Neuronal stem cell (in vitro differentiated cells): ENCODE measurements around the gene ACAP2.

Experiments used
- DNase-seq: peaks from one replicate; pipeline ENCODE4 v3.0.0-alpha.2; 2013; ENCODE audit warnings: low spot score
- H2AFZ ChIP-seq: one replicate; pipeline ENCODE4 v1.6.1; 2013; ENCODE audit warnings: mild to moderate bottlenecking, low read length, inconsistent platforms
- H2AK5ac ChIP-seq: 2 replicates; pipeline ENCODE4 v1.6.1; 2013; ENCODE audit warnings: low read depth, mild to moderate bottlenecking, inconsistent platforms, low read length, moderate library complexity, mixed read lengths
- H2BK120ac ChIP-seq: 2 replicates; pipeline ENCODE4 v1.6.1; 2013; ENCODE audit warnings: low read depth, mild to moderate bottlenecking, inconsistent platforms, low read length, moderate library complexity, mixed read lengths
- H2BK12ac ChIP-seq: one replicate; pipeline ENCODE4 v1.6.1; 2013; ENCODE audit warnings: low read length, inconsistent platforms
- H2BK15ac ChIP-seq: 2 replicates; pipeline ENCODE4 v1.6.1; 2013; ENCODE audit warnings: mild to moderate bottlenecking, low read length, inconsistent platforms, mixed read lengths
- H2BK5ac ChIP-seq: one replicate; pipeline ENCODE4 v1.6.1; 2013; ENCODE audit warnings: inconsistent platforms, mild to moderate bottlenecking, low read length, moderate library complexity
- H3K14ac ChIP-seq: one replicate; pipeline ENCODE4 v1.6.1; 2013; ENCODE audit warnings: low read length, inconsistent platforms
- H3K18ac ChIP-seq: 2 replicates; pipeline ENCODE4 v1.6.1; 2013; ENCODE audit warnings: low read length, inconsistent platforms
- H3K23ac ChIP-seq: 2 replicates; pipeline ENCODE4 v1.6.1; 2013; ENCODE audit warnings: low read depth, mild to moderate bottlenecking, mixed read lengths, low read length, inconsistent platforms; ENCODE audit not compliant: poor library complexity
- H3K27ac ChIP-seq: replicated peaks from 3 replicates; pipeline ENCODE4 v1.5.1; 2013; ENCODE audit warnings: low read length, inconsistent platforms
- H3K27me3 ChIP-seq, 3 experiments: 2 replicates each; pipeline ENCODE4 v1.6.1; 2013; ENCODE audit warnings: low read length in 3 of 3, mild to moderate bottlenecking in 2 of 3, inconsistent platforms in 1 of 3, low read depth in 1 of 3, mixed read lengths in 1 of 3, moderate library complexity in 1 of 3; ENCODE audit not compliant: control insufficient read depth in 3 of 3, insufficient read depth in 3 of 3
- H3K36me3 ChIP-seq, 2 donors: replicated peaks in 1 of 2; 2 replicates each; pipeline ENCODE4 v1.6.1; 2013; ENCODE audit warnings: low read length in 2 of 2; ENCODE audit not compliant: control insufficient read depth in 2 of 2, insufficient read depth in 2 of 2
- H3K4ac ChIP-seq: 2 replicates; pipeline ENCODE4 v1.6.1; 2013; ENCODE audit warnings: inconsistent platforms, mild to moderate bottlenecking, low read length, moderate library complexity
- H3K4me1 ChIP-seq, 2 donors: 1 replicate in 1 of 2; 2 replicates in 1 of 2; pipeline ENCODE4 v1.6.1; 2013; ENCODE audit warnings: low read length in 2 of 2, low read depth in 1 of 2; ENCODE audit not compliant: control insufficient read depth in 2 of 2, insufficient read depth in 1 of 2
- H3K4me2 ChIP-seq: one replicate; pipeline ENCODE4 v1.6.1; 2013; ENCODE audit warnings: mild to moderate bottlenecking, low read length, inconsistent platforms; ENCODE audit not compliant: insufficient read depth, poor library complexity, severe bottlenecking
- H3K4me3 ChIP-seq, 2 donors: 2 replicates each; pipeline ENCODE4 v1.5.1; 2013; ENCODE audit warnings: low read length in 2 of 2, mild to moderate bottlenecking in 2 of 2, inconsistent platforms in 1 of 2, moderate library complexity in 1 of 2
- H3K79me1 ChIP-seq: one replicate; pipeline ENCODE4 v1.6.1; 2013; ENCODE audit warnings: low read depth, mild to moderate bottlenecking, inconsistent platforms, low read length, moderate library complexity
- H3K9ac ChIP-seq: one replicate; pipeline ENCODE4 v1.6.1; 2013; ENCODE audit warnings: mild to moderate bottlenecking, low read depth, low read length, inconsistent platforms; ENCODE audit not compliant: poor library complexity
- H3K9me3 ChIP-seq, 2 donors: replicated peaks in 1 of 2; 2 replicates each; pipeline versions ENCODE3 to v1.6.1; 2013; ENCODE audit warnings: low read length in 2 of 2, mild to moderate bottlenecking in 2 of 2, inconsistent platforms in 1 of 2, low read depth in 1 of 2, mixed read lengths in 1 of 2, moderate library complexity in 1 of 2; ENCODE audit not compliant: control insufficient read depth in 2 of 2, insufficient read depth in 1 of 2
- H4K8ac ChIP-seq: one replicate; pipeline ENCODE4 v1.6.1; 2013; ENCODE audit warnings: low read depth, mild to moderate bottlenecking, inconsistent platforms, low read length, moderate library complexity
- H4K91ac ChIP-seq: one replicate; pipeline ENCODE4 v1.6.1; 2013; ENCODE audit warnings: low read length, low read depth, mild to moderate bottlenecking, inconsistent platforms; ENCODE audit not compliant: poor library complexity
- WGBS, 2 donors: extraction: QIAGEN DNeasy Blood & Tissue Kit; methylation state at CpG; one replicate each; pipeline ENCODE4 v1.1.7; 2013; ENCODE audit warnings: missing lambda C conversion rate in 2 of 2, mixed read lengths in 1 of 2; ENCODE audit not compliant: insufficient read length in 2 of 2, insufficient replicate concordance in 1 of 2; ENCODE audit errors: extremely low coverage in 2 of 2; 5-methylcytosine and 5-hydroxymethylcytosine counted together

ACAP2 gene

DNA sequence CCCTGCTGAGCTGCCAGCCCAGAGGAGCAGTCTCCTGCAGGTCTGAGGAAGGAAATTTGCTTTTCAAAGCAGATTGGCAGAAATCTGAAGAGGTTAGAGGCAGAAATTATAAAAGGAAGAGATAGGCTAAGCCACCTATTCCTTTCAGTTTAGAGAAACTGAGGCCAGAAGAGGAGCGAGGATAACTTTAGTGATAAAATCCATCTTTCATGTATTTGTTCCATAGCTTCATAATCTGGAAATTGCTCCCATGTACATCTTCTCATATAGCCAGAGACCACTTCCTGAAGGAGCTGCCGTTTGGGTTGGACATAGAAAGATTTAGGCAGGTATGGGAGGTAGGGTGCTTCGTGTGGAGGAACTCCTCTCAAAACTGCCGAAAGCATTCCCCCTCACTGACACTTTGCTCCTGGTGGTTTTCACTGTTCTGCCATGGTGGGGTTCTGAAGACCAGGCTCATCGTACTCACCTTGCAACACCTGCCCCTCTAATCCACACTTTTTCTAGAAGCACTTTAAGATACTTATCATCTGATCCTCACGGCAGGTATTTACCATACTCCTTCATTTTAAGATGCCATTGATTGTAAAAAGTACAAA is 670 bp upstream of the ACAP2 start:
- Histone ChIP-seq H2BK120ac (no peak overlapping the region), H3K9me3 (no peaks in the 10 kb centered on the region), H2AFZ (peak overlapping the region; percentile 87), H3K27ac (no peak overlapping the region), H3K27me3 (no peaks in the 10 kb centered on the region), H2BK12ac (no peak overlapping the region), H3K9ac (peak overlapping the region; percentile 38), H3K4me2 (no peak overlapping the region), H2AK5ac (no peak overlapping the region), H2BK5ac (no peak overlapping the region), H3K4ac (no peak overlapping the region), H4K91ac (no peak overlapping the region), H3K4me3 (peak overlapping the region in 1 of 2 donors; percentile 37), H3K23ac (no peak overlapping the region), H3K79me1 (peaks cover 4% of the 10 kb centered on the region), H3K18ac (peak overlapping the region; percentile 52), H3K4me1 (peaks cover 5 to 13% of the 10 kb centered on the region in 2 donors), H3K14ac (no peak overlapping the region), H3K36me3 (no peaks in the 10 kb centered on the region), H4K8ac (no peak overlapping the region), H2BK15ac (no peak overlapping the region)
- DNase-seq, result no peak
- WGBS, 2 donors, result no CpG with 5 or more reads among the region's 6 CpGs

DNA sequence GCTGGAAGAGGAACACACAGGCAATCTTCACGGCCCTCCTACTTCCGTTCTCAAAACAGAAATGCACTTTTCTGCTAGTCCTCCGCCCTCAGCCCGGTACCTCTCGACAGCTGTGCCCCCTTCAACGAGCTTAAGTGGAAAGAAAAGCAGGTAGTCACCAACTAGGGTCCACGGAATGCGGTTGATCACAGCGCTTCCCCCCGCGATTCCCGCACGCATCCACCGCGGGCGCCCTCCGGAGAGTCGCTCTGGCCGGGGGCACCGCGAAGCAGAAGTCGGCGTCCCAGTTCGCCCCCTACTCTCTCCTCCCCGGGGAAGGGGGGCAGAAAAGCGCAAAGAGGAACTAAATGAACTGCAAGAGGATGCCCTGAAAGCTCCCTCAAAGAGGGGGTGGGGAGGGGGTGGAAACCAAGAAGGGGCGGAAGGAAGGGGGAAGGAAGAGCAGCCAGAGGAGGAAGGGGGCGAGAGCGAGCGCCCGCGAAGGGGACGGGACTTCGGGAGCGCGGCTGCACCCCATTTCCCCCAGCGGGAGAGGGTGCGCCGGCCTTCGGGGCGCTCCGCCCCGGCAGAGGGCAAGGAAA is 738 bp downstream of the ACAP2 start:
- Histone ChIP-seq H2BK12ac (no peak overlapping the region), H3K4me3 (peak overlapping the region; percentile 80 to 88), H3K79me1 (peaks cover 5% of the 10 kb centered on the region), H4K8ac (no peak overlapping the region), H3K9me3 (no peaks in the 10 kb centered on the region), H3K18ac (peak overlapping the region; percentile 94), H2BK15ac (no peak overlapping the region), H3K9ac (peak overlapping the region; percentile 81), H2AFZ (peak overlapping the region; percentile 98), H4K91ac (no peak overlapping the region), H3K4me2 (peak overlapping the region; percentile 85), H3K36me3 (no peaks in the 10 kb centered on the region), H3K27me3 (no peaks in the 10 kb centered on the region), H2AK5ac (peak overlapping the region; percentile 92), H2BK120ac (peak overlapping the region; percentile 31), H3K23ac (peak overlapping the region; percentile 99), H3K4me1 (peaks cover 5 to 13% of the 10 kb centered on the region in 2 donors), H3K27ac (peak overlapping the region; percentile 91), H2BK5ac (peak overlapping the region; percentile 96), H3K14ac (peak overlapping the region; percentile 71), H3K4ac (peak overlapping the region; percentile 66)
- DNase-seq, result no peak
- WGBS, 2 donors, result no CpG with 5 or more reads among the region's 43 CpGs

DNA sequence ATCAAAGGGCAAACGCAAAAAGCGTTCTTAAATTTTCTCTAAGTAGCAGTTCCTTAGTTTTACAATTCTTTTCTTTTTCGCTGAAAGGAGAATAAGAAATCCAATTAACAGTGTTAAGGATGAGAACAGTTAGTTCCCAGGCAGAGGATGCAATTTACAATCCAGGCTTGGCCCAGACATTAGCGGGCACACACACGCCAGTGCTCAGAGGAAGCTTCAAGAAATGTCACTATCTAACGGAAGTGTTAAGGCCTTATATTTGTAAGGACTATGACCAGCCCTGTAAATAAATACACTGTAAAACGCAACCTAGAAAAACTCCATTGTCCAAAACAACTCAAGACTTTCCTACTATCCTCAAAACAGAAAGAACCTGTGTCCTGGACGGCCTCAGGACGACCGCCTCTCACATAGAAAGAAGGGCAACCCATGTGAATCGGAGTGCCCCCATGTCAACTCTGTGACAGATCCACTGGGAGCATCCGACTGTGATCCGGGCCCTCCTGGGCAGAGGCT is 1.3 kb downstream of the ACAP2 start:
- H3K18ac ChIP-seq, result peak overlapping the region; percentile 61
- no peak overlapping the region for H4K91ac ChIP-seq
- no peak overlapping the region for H3K14ac ChIP-seq
- H3K36me3 ChIP-seq, result no peaks in the 10 kb centered on the region
- no peaks in the 10 kb centered on the region for H3K9me3 ChIP-seq
- H2AK5ac ChIP-seq, result no peak overlapping the region
- no peak overlapping the region for H2BK120ac ChIP-seq
- peak overlapping the region; percentile 85 for H3K4me2 ChIP-seq
- H2BK12ac ChIP-seq, result no peak overlapping the region
- no peak overlapping the region for H4K8ac ChIP-seq
- H3K4ac ChIP-seq, result no peak overlapping the region
- no CpG with 5 or more reads among the region's 13 CpGs for WGBS, 2 donors
- no peak overlapping the region for H2BK5ac ChIP-seq
- H3K9ac ChIP-seq, result peak overlapping the region; percentile 81
- H3K23ac ChIP-seq, result no peak overlapping the region
- no peaks in the 10 kb centered on the region for H3K27me3 ChIP-seq
- peak overlapping the region; percentile 98 for H2AFZ ChIP-seq
- DNase-seq, result peak; percentile 14
- peaks cover 5 to 13% of the 10 kb centered on the region in 2 donors for H3K4me1 ChIP-seq
- peak overlapping the region; percentile 80 to 88 for H3K4me3 ChIP-seq
- no peak overlapping the region for H3K27ac ChIP-seq
- peaks cover 6% of the 10 kb centered on the region for H3K79me1 ChIP-seq
- H2BK15ac ChIP-seq, result no peak overlapping the region

DNA sequence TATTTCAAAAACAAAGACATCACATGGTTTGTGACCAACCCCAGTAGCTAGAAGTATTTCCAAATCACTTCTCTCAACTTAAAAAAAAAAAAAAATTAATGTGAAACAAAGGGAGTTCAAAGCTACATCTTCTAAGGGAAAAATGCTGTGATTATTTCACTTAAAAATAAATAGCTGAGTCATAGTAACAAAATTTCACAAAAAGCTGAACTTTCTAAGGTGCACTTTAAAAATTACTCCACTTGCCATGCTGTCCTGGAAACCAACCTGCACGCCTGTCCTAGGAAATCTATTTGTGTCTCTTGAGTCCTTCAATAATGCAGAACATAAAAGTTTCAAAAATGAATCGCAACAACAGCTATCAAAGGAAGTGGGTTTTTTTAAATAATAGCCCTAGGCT is 1.8 kb downstream of the ACAP2 start:
- no peak overlapping the region for H4K91ac ChIP-seq
- H3K9ac ChIP-seq, result no peak overlapping the region
- no peak overlapping the region for H3K18ac ChIP-seq
- DNase-seq, result no peak
- peaks cover 6% of the 10 kb centered on the region for H3K79me1 ChIP-seq
- H3K4me3 ChIP-seq, result peak overlapping the region in 1 of 2 donors; percentile 80
- H2BK15ac ChIP-seq, result no peak overlapping the region
- no CpG with 5 or more reads among the region's 2 CpGs for WGBS, 2 donors
- H3K14ac ChIP-seq, result no peak overlapping the region
- H2BK120ac ChIP-seq, result no peak overlapping the region
- no peak overlapping the region for H2BK5ac ChIP-seq
- H2BK12ac ChIP-seq, result no peak overlapping the region
- no peak overlapping the region for H3K4me2 ChIP-seq
- no peak overlapping the region for H2AFZ ChIP-seq
- H3K9me3 ChIP-seq, result no peaks in the 10 kb centered on the region
- H2AK5ac ChIP-seq, result no peak overlapping the region
- H4K8ac ChIP-seq, result no peak overlapping the region
- H3K4ac ChIP-seq, result no peak overlapping the region
- H3K23ac ChIP-seq, result no peak overlapping the region
- H3K27me3 ChIP-seq, result no peaks in the 10 kb centered on the region
- no peak overlapping the region for H3K27ac ChIP-seq
- peaks cover 5 to 13% of the 10 kb centered on the region in 2 donors for H3K4me1 ChIP-seq
- H3K36me3 ChIP-seq, result no peaks in the 10 kb centered on the region
